Lower leg skin (tissue), 3 donors: ENCODE results near the gene MEIOSIN.

Source experiments
- POLR2A ChIP-seq, 2 donors: fragments of 450-650 bp; IDR thresholded peaks; one replicate each; pipeline ENCODE4 v1.6.1; 2016 to 2017; ENCODE audit warnings: antibody characterized with exemption in 2 of 2, mild to moderate bottlenecking in 1 of 2, moderate library complexity in 1 of 2
- TF ChIP-seq, protein P1 (sequence below), 3 donors: fragments of 450-650 bp; IDR thresholded peaks; one replicate each; pipeline ENCODE4 v1.5.1; 2016; ENCODE audit warnings: antibody characterized with exemption in 3 of 3, mild to moderate bottlenecking in 3 of 3, moderate library complexity in 2 of 3

DNA sequence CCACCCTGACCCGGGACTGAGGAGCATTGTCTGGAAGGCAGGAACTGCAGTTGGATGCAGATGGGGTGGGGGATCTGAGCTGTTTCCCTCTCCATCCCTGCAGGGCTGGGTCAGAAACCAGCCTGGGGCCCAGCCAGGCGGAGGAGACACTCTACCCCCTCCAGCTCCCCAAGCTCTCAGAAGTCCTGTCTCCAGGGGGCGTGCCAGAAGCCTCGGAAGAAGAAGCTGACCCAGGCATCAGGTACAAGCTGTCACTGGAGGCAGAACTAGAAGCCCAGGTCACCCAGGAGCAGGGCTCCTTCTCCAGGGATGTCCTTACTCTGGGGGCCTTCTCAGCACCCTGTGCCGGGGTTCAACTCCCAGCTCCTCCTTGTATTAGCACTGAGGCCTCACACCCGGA lies 20.3 kb downstream of the MEIOSIN start:
- TF ChIP-seq, protein P1, sequence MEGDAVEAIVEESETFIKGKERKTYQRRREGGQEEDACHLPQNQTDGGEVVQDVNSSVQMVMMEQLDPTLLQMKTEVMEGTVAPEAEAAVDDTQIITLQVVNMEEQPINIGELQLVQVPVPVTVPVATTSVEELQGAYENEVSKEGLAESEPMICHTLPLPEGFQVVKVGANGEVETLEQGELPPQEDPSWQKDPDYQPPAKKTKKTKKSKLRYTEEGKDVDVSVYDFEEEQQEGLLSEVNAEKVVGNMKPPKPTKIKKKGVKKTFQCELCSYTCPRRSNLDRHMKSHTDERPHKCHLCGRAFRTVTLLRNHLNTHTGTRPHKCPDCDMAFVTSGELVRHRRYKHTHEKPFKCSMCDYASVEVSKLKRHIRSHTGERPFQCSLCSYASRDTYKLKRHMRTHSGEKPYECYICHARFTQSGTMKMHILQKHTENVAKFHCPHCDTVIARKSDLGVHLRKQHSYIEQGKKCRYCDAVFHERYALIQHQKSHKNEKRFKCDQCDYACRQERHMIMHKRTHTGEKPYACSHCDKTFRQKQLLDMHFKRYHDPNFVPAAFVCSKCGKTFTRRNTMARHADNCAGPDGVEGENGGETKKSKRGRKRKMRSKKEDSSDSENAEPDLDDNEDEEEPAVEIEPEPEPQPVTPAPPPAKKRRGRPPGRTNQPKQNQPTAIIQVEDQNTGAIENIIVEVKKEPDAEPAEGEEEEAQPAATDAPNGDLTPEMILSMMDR (IDR thresholded peaks at IDR 0.05): no peak
- no peak for TF ChIP-seq POLR2A (IDR thresholded peaks at IDR 0.05)
